ENCODE measurements around the gene CD151. TPM values are rescaled to one million over a fixed set of nuclear protein-coding genes. Genes with fewer than 3 reads are reported as not detected.

CD151 gene
- total RNA-seq, 4 donors from 2014 or later, result 328 to 675 (median 614) TPM

DNA sequence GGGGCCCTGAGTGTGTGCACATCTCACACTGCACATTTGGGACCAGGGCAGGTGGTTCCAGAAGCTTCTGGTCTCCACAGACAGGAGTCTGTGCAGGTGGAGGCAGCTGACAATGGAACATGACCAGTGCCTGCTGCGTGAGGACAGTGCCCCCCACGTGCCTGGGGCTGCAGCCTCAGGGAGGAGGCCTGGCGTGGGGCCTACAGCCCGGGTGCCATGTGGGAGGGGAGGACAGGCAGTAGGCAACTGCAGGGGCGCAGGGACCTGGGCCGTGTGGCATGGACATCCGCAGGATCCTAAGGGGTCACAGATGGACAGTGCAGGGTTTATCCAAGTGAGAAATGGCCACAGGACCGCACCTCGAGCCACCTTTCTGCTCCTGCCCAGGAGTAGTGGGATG lies 38.7 kb downstream of the CD151 start:
- TF ChIP-seq, protein P1, sequence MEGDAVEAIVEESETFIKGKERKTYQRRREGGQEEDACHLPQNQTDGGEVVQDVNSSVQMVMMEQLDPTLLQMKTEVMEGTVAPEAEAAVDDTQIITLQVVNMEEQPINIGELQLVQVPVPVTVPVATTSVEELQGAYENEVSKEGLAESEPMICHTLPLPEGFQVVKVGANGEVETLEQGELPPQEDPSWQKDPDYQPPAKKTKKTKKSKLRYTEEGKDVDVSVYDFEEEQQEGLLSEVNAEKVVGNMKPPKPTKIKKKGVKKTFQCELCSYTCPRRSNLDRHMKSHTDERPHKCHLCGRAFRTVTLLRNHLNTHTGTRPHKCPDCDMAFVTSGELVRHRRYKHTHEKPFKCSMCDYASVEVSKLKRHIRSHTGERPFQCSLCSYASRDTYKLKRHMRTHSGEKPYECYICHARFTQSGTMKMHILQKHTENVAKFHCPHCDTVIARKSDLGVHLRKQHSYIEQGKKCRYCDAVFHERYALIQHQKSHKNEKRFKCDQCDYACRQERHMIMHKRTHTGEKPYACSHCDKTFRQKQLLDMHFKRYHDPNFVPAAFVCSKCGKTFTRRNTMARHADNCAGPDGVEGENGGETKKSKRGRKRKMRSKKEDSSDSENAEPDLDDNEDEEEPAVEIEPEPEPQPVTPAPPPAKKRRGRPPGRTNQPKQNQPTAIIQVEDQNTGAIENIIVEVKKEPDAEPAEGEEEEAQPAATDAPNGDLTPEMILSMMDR (IDR thresholded peaks at IDR 0.05), result no peak

DNA sequence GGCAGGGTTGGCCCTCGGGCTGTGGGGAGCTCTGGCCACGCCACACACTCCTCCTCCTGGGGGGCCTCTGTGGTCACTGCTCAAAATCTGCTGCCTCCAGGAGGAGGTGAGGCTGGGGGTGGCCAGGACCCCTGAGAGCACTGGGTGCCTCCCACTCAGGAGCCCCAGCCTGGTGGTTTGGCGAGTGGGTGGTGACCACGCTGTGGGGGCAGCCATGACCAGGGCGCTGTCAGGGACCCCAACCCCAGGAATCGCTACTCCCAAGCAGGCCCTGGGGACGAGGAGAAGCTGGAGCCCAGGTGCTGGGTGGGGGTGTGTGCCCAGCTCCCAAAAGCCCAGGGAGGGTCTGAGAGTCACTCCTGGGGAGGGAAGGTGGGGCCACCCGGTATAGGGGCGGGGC lies 40.0 kb downstream of the CD151 start:
- no peak for ATAC-seq (ENCODE audit: low FRiP score)
- TF ChIP-seq, protein P1 (IDR thresholded peaks at IDR 0.05), result no peak
- DNase-seq (ENCODE audit: low spot score), result no peak

More for the DNA sequence above, 38.7 kb downstream of the CD151 start:
- ATAC-seq (ENCODE audit: low FRiP score) (no peak), DNase-seq (ENCODE audit: low spot score) (no peak)

GRCh38 chr11:873706-874105 lies 41.0 kb downstream of the CD151 start:
- TF ChIP-seq, protein P1 (IDR thresholded peaks at IDR 0.05), result no peak
- no peak for DNase-seq (ENCODE audit: low spot score)
- no peak for ATAC-seq (ENCODE audit: low FRiP score)

DNA sequence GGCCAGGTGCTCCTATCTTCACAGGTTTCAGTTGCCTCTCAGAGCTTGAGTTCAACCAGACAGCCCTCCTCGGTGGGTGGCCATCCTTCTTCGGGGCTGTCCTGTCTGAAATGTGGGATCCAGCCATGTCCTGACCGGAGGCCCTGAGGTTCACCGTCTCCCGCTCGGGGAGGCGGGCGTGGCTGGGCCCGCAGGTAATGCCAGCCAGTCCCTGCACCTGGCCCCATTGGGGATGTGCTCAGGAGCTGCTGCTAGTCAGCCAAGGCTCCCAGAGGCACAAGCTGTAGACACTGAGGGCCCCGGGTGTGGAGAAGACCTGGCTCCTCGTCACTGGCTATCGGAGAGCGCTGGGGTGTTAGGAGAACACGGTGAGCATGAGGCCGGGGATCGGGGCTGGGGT lies 42.5 kb downstream of the CD151 start:
- no peak for DNase-seq (ENCODE audit: low spot score)
- TF ChIP-seq, protein P1 (IDR thresholded peaks at IDR 0.05), result no peak
- no peak for ATAC-seq (ENCODE audit: low FRiP score)

DNA sequence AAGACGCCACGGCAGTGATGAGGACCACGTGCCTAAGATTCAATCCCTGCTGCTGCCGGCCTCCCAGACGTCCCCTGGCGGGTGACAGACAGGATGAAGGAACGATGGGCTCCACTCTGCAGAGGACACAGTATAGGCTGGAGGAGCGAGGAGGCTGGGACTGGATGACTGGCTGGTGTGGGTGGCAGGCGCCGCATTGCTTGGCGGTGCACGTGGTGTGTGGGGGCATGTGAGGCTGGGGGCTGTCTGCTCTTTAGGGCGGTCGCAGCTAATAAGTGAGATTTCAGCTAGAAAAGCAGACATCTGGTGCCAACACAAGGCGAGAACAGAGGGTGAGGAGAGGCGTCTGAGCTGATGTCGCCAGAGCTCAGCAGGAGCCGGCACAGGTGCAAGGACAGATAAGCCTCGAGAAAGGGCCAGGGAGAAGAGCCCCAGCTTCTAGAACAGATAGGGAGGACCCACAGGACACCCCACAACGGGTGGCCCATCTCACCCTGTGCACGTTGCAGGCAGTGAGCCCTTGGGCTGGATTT lies 43.1 kb downstream of the CD151 start:
- TF ChIP-seq, protein P1 (IDR thresholded peaks at IDR 0.05), result no peak
- no peak for ATAC-seq (ENCODE audit: low FRiP score)
- DNase-seq (ENCODE audit: low spot score), result no peak

DNA sequence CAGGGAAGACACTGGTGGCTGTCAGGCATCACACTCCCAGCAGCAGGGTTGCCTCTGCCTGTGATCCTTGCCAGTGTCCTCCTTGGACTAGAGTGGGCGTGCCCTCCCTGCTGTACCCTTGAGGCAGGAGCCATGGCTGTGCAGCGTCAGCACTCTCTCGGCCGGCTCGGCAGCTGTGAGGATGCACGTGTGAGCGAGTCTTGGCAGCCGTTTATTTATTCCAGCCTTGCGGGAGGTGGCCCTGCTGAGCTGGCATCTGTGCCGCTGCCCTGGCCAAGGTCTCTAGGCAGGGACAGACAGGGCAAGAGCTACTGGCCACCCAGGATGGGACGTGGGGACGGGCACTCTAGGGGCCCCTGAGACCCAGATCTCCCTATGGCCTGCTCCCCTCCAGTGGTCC lies 43.8 kb downstream of the CD151 start:
- TF ChIP-seq, protein P1 (IDR thresholded peaks at IDR 0.05), result no peak
- DNase-seq (ENCODE audit: low spot score) (no peak), ATAC-seq (ENCODE audit: low FRiP score) (no peak)

DNA sequence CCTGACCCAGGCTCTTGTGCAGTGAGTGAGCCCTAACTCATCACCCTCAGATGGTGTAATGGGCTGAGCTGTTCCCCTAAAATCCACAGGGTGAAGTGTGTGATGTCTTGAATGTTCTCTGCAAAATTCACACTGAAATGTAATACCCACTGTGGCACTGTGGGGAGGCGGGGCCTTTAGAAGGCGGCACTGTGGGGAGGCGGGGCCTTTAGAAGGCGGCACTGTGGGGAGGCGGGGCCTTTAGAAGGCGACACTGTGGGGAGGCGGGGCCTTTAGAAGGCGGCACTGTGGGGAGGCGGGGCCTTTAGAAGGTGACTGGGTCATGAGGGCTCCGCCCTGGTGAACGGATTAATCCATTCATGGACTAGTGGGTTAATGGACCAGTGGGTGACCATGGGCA lies 44.8 kb downstream of the CD151 start:
- TF ChIP-seq, protein P1 (IDR thresholded peaks at IDR 0.05), result no peak
- DNase-seq (ENCODE audit: low spot score) (no peak), ATAC-seq (ENCODE audit: low FRiP score) (no peak)
